IMR-90 (cell line): ENCODE measurements around the gene JADE2. TPM values are rescaled to one million over a fixed set of nuclear protein-coding genes. Genes with fewer than 3 reads are reported as not detected.

Experiments
- ATAC-seq: fragments of 200-7000 bp; cut with Tn5 transposase; 2 replicates; pipeline ENCODE4 v1.9.1; 2020; ENCODE audit warnings: low read depth, mild to moderate bottlenecking, moderate library complexity
- BruUV-seq: library from RNA; stranded (reverse); fragments of 400-500 nt; replicated peaks from 2 replicates; lab custom pipeline; 2021; lab: Mats Ljungman, UMichigan
- CTCF ChIA-PET: fragments of 300-600 bp; formaldehyde crosslinking; extraction: SDS; loops from one replicate; lab custom pipeline; 2021; ENCODE audit warnings: antibody characterized with exemption; lab: Yijun Ruan, JAX
- POLR2A ChIA-PET: fragments of 300-600 bp; sonication (Branson Sonifier 250); formaldehyde crosslinking; loops from one replicate; lab custom pipeline; 2022; ENCODE audit warnings: antibody characterized with exemption; ENCODE audit not compliant: unreplicated experiment; lab: Charles Lee
- DNase-seq: peaks from one replicate; pipeline ENCODE4 v3.0.0; 2013
- H2AFZ ChIP-seq: replicated peaks from 2 replicates; pipeline ENCODE3; 2013; ENCODE audit warnings: low read length, mild to moderate bottlenecking; ENCODE audit not compliant: poor library complexity
- H2AK5ac ChIP-seq: 2 replicates; pipeline ENCODE4 v1.6.1; 2013; ENCODE audit warnings: low read depth, low read length, inconsistent platforms
- H2AK9ac ChIP-seq: replicated peaks from 2 replicates; pipeline ENCODE3; 2013; ENCODE audit warnings: mild to moderate bottlenecking, low read depth, low read length, moderate library complexity; ENCODE audit not compliant: poor library complexity
- H2BK120ac ChIP-seq: 2 replicates; pipeline ENCODE4 v1.6.1; 2013; ENCODE audit warnings: low read depth, low read length, inconsistent platforms
- H2BK15ac ChIP-seq: 3 replicates; pipeline ENCODE4 v1.6.1; 2013; ENCODE audit warnings: low read depth, low read length, inconsistent platforms
- H2BK20ac ChIP-seq: 2 replicates; pipeline ENCODE4 v1.6.1; 2013; ENCODE audit warnings: low read depth, mild to moderate bottlenecking, inconsistent platforms, low read length, moderate library complexity
- H2BK5ac ChIP-seq: 2 replicates; pipeline ENCODE4 v1.6.1; 2013; ENCODE audit warnings: mild to moderate bottlenecking, low read depth, low read length, inconsistent platforms; ENCODE audit not compliant: poor library complexity, severe bottlenecking
- H3K14ac ChIP-seq: replicated peaks from 2 replicates; pipeline ENCODE4 v1.6.1; 2013; ENCODE audit warnings: low read depth, low read length, inconsistent platforms
- H3K18ac ChIP-seq: 2 replicates; pipeline ENCODE4 v1.6.1; 2013; ENCODE audit warnings: low read depth, low read length, control low read depth
- H3K23ac ChIP-seq: 2 replicates; pipeline ENCODE4 v1.6.1; 2013; ENCODE audit warnings: low read depth, low read length, inconsistent platforms
- H3K27ac ChIP-seq: 2 replicates; pipeline ENCODE4 v1.5.1; 2013; ENCODE audit warnings: mild to moderate bottlenecking, control low read depth, low read length; ENCODE audit not compliant: insufficient read depth
- H3K27me3 ChIP-seq: 2 replicates; pipeline ENCODE4 v1.6.1; 2013; ENCODE audit warnings: low read length; ENCODE audit not compliant: control insufficient read depth, insufficient read depth
- H3K36me3 ChIP-seq: 2 replicates; pipeline ENCODE4 v1.6.1; 2013; ENCODE audit warnings: low read length, mixed read lengths; ENCODE audit not compliant: control insufficient read depth, insufficient read depth
- H3K4ac ChIP-seq: 2 replicates; pipeline ENCODE4 v1.6.1; 2013; ENCODE audit warnings: low read depth, low read length, inconsistent platforms
- H3K4me1 ChIP-seq: 2 replicates; pipeline ENCODE4 v1.6.1; 2013; ENCODE audit warnings: low read length, mixed read lengths; ENCODE audit not compliant: control insufficient read depth, insufficient read depth
- H3K4me2 ChIP-seq: 2 replicates; pipeline ENCODE4 v1.6.1; 2013; ENCODE audit warnings: low read depth, mild to moderate bottlenecking, control low read depth, low read length, moderate library complexity
- H3K4me3 ChIP-seq: 2 replicates; pipeline ENCODE4 v1.5.1; 2013; ENCODE audit warnings: low read depth, mild to moderate bottlenecking, control low read depth, low read length, moderate library complexity; ENCODE audit not compliant: insufficient read depth
- H3K56ac ChIP-seq: 2 replicates; pipeline ENCODE4 v1.6.1; 2013; ENCODE audit warnings: low read length, inconsistent platforms; ENCODE audit not compliant: insufficient read depth; ENCODE audit errors: extremely low read depth
- H3K79me1 ChIP-seq, 2 experiments: 2 replicates each; pipeline ENCODE4 v1.6.1; 2013; ENCODE audit warnings: low read length in 2 of 2, inconsistent platforms in 1 of 2, low read depth in 1 of 2
- H3K9ac ChIP-seq: 2 replicates; pipeline ENCODE4 v1.6.1; 2013; ENCODE audit warnings: low read depth, low read length, control low read depth
- H3K9me1 ChIP-seq: 2 replicates; pipeline ENCODE4 v1.6.1; 2013; ENCODE audit warnings: low read length, inconsistent platforms; ENCODE audit not compliant: insufficient read depth
- H3K9me3 ChIP-seq: 2 replicates; pipeline ENCODE4 v1.6.1; 2013; ENCODE audit warnings: low read length; ENCODE audit not compliant: control insufficient read depth, insufficient read depth
- H4K20me1 ChIP-seq: 2 replicates; pipeline ENCODE4 v1.6.1; 2013; ENCODE audit warnings: low read length, inconsistent platforms; ENCODE audit not compliant: insufficient read depth
- H4K5ac ChIP-seq: 2 replicates; pipeline ENCODE4 v1.6.1; 2013; ENCODE audit warnings: mild to moderate bottlenecking, low read depth, low read length, control low read depth
- H4K8ac ChIP-seq, 2 experiments: 2 replicates each; pipeline ENCODE4 v1.6.1; 2013; ENCODE audit warnings: low read depth in 2 of 2, low read length in 2 of 2, control low read depth in 1 of 2, inconsistent platforms in 1 of 2
- H4K91ac ChIP-seq: 2 replicates; pipeline ENCODE4 v1.6.1; 2013; ENCODE audit warnings: low read depth, low read length, inconsistent platforms; ENCODE audit not compliant: insufficient read depth
- BHLHE40 ChIP-seq: fragments of 150-350 bp; IDR thresholded peaks from 2 replicates; pipeline ENCODE4 v1.6.1; 2016; ENCODE audit warnings: mild to moderate bottlenecking, low read depth, low read length
- CHD1 ChIP-seq: IDR thresholded peaks from 2 replicates; pipeline ENCODE4 v1.6.1; 2012; ENCODE audit warnings: low read depth, low read length, improper control_type of control experiment
- CTCF ChIP-seq: conservative IDR thresholded peaks from 2 replicates; pipeline ENCODE4 v1.5.1; 2012; ENCODE audit warnings: mild to moderate bottlenecking, low read depth, low read length, improper control_type of control experiment
- FOS ChIP-seq: fragments of 150-350 bp; IDR thresholded peaks from 2 replicates; pipeline ENCODE4 v1.6.1; 2016; ENCODE audit warnings: low read depth, low read length
- MAFK ChIP-seq: IDR thresholded peaks from 2 replicates; pipeline ENCODE4 v1.6.1; 2012; ENCODE audit warnings: low read depth, low read length, improper control_type of control experiment
- MAZ ChIP-seq: IDR thresholded peaks from 2 replicates; pipeline ENCODE4 v1.6.1; 2012; ENCODE audit warnings: low read depth, mild to moderate bottlenecking, low read length, improper control_type of control experiment, moderate library complexity, borderline replicate concordance
- MXI1 ChIP-seq: IDR thresholded peaks from 2 replicates; pipeline ENCODE4 v1.6.1; 2012; ENCODE audit warnings: low read depth, mild to moderate bottlenecking, low read length, moderate library complexity, borderline replicate concordance
- NFE2L2 ChIP-seq: fragments of 150-350 bp; IDR thresholded peaks from 2 replicates; pipeline ENCODE4 v1.6.1; 2016; ENCODE audit warnings: low read depth, mild to moderate bottlenecking, low read length
- POLR2A ChIP-seq: IDR thresholded peaks from 2 replicates; pipeline ENCODE4 v1.6.1; 2012; ENCODE audit warnings: mild to moderate bottlenecking, low read depth, low read length
- RAD21 ChIP-seq: IDR thresholded peaks from 2 replicates; pipeline ENCODE4 v1.6.1; 2012; ENCODE audit warnings: low read length, improper control_type of control experiment
- RCOR1 ChIP-seq: IDR thresholded peaks from 2 replicates; pipeline ENCODE4 v1.6.1; 2012; ENCODE audit warnings: mild to moderate bottlenecking, low read length, improper control_type of control experiment; ENCODE audit not compliant: insufficient replicate concordance
- RFX5 ChIP-seq: IDR thresholded peaks from 2 replicates; pipeline ENCODE4 v1.8.0; 2012; ENCODE audit warnings: low read depth, mild to moderate bottlenecking, low read length, moderate library complexity
- SMC3 ChIP-seq: fragments of 150-350 bp; IDR thresholded peaks from 2 replicates; pipeline ENCODE4 v1.6.1; 2016; ENCODE audit warnings: low read depth, mild to moderate bottlenecking, antibody characterized with exemption, low read length, moderate library complexity
- WGBS, 2 experiments: methylation state at CpG; one replicate each; pipeline versions ENCODE4 v1.1.5 to v1.1.7; 2013; ENCODE audit warnings: missing lambda C conversion rate in 2 of 2; ENCODE audit not compliant: insufficient read length in 1 of 2; ENCODE audit errors: extremely low coverage in 2 of 2; 5-methylcytosine and 5-hydroxymethylcytosine counted together
- dilution Hi-C: fragments of 300-500 bp; cut with HindIII; formaldehyde crosslinking; loops from one replicate; pipeline ENCODE4 v1.14.3; 2018; ENCODE audit warnings: low sequenced_read_pairs; ENCODE audit not compliant: unreplicated experiment
- in situ Hi-C: fragments of 300-500 bp; cut with MboI; formaldehyde crosslinking; loops from 3 replicates; pipeline ENCODE4 v1.14.3; 2019; ENCODE audit warnings: low sequenced_read_pairs, inconsistent platforms, mixed read lengths
- intact Hi-C: fragments of 100-400 bp; cut with micrococcal nuclease; formaldehyde crosslinking; loops from 2 replicates; pipeline ENCODE4 v1.10.0; 2022
- polyA plus RNA-seq, 3 experiments: library from polyadenylated mRNA; depleted of rRNA; stranded (reverse); fragments of >200 nt; gene quantifications; 2 replicates each; pipeline ENCODE4 v1.2.3, GENCODE V29; 2012; ENCODE audit warnings: low replicate concordance in 1 of 3
- total RNA-seq: library from RNA; depleted of rRNA; stranded (reverse); fragments of >200 nt; gene quantifications from 2 replicates; pipeline ENCODE4 v1.2.3, GENCODE V29; 2012
- TF ChIP-seq, protein P1 (sequence below): fragments of 150-350 bp; IDR thresholded peaks from 2 replicates; pipeline ENCODE4 v1.6.1; 2017; ENCODE audit warnings: mild to moderate bottlenecking, antibody characterized with exemption, low read length, low read depth

Gene JADE2
- total and polyA plus RNA-seq, 2 of the 4 experiments (the other 2 are of a cell fraction), result 13.3 to 14.9 TPM

GRCh38 chr5:134526483-134527155, 1.1 kb downstream of the JADE2 start:
- BruUV-seq, result no TSS peak
- in situ Hi-C loops, result loop anchor here (10.0 kb wide), 1 partner anchor 112 kb away; the partner anchor contains the start of gene CDKN2AIPNL
- TF ChIP-seq MXI1 (peak; percentile 64; the same call in 1 of the 2 replicates), RFX5 (no peak), BHLHE40 (peak; percentile 94), POLR2A (peak; percentile 10; the same call in 1 of the 2 replicates), RCOR1 (no peak), FOS (no peak), CTCF (peak; percentile 46), RAD21 (0 out of 2 replicates have a peak, but pooled peaks have one; percentile 27), SMC3 (no peak), NFE2L2 (no peak), MAZ (no peak; the same call in 1 of the 2 replicates), CHD1 (no peak), MAFK (no peak)
- TF ChIP-seq, protein P1, sequence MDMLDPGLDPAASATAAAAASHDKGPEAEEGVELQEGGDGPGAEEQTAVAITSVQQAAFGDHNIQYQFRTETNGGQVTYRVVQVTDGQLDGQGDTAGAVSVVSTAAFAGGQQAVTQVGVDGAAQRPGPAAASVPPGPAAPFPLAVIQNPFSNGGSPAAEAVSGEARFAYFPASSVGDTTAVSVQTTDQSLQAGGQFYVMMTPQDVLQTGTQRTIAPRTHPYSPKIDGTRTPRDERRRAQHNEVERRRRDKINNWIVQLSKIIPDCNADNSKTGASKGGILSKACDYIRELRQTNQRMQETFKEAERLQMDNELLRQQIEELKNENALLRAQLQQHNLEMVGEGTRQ, result peak; percentile 66

More at GRCh38 chr5:134526483-134527155, 1.1 kb downstream of the JADE2 start:
- Histone ChIP-seq H3K27me3 (no peaks in the 10 kb centered on the region), H3K4me1 (peaks cover 31% of the 10 kb centered on the region), H3K56ac (no peak overlapping the region), H3K9ac (peak overlapping the region; percentile 73), H3K4me2 (peak overlapping the region; percentile 96), H3K27ac (peak overlapping the region; percentile 93), H3K79me1 (peaks cover 25 to 43% of the 10 kb centered on the region in 2 experiments), H3K9me3 (no peaks in the 10 kb centered on the region), H3K36me3 (no peaks in the 10 kb centered on the region), H3K4me3 (peak overlapping the region; percentile 62), H2AK5ac (peak overlapping the region; percentile 67; the same call in 1 of the 2 replicates), H4K20me1 (peaks cover 28% of the 10 kb centered on the region), H3K14ac (0 out of 2 replicates have a peak overlapping the region, but pooled peaks have one; percentile 60), H2BK20ac (no peak overlapping the region), H2BK5ac (peak overlapping the region; percentile 90), H3K23ac (no peak overlapping the region; the same call in 1 of the 2 replicates), H2BK15ac (no peak overlapping the region), H2BK120ac (peak overlapping the region; percentile 62; the same call in 1 of the 2 replicates), H2AFZ (peak overlapping the region; percentile 93), H4K91ac (peak overlapping the region; percentile 31; the same call in 1 of the 2 replicates), H2AK9ac (peak overlapping the region; percentile 97), H3K9me1 (peaks cover 22% of the 10 kb centered on the region), H4K5ac (0 out of 2 replicates have a peak overlapping the region, but pooled peaks have one; percentile 66), H4K8ac (peak overlapping the region; percentile 46 to 71), H3K4ac (peak overlapping the region; percentile 77), H3K18ac (no peak overlapping the region; the same call in 1 of the 2 replicates)
- WGBS, 2 experiments, result 1% methylated on average over 28 of the region's 61 CpGs; no CpG with 5 or more reads in 1 of the 2 experiments
- intact Hi-C loops, result loop anchor here (1.0 kb wide), 5 partner anchors 26 to 155 kb away; partner anchors contain the start of gene UBE2B
- peak; percentile 13 for ATAC-seq
- dilution Hi-C loops, result no loop called here
- no peak for DNase-seq
- ChIA-PET CTCF (interaction anchor here (0.7 to 1.3 kb wide), 4 partner anchors 20 to 224 kb away, joined by 3 to 5 read pairs (median 4); partner anchors contain the start of gene CDKN2AIPNL), POLR2A (no interaction called here)
